ENCODE measurements around the gene ANXA11.
"Not testable (repeated sequence)": the region's sequence is repeated elsewhere in the genome, so short reads cannot be mapped to it uniquely, and the experiment has no call there.

- TF ChIP-seq, protein P1, sequence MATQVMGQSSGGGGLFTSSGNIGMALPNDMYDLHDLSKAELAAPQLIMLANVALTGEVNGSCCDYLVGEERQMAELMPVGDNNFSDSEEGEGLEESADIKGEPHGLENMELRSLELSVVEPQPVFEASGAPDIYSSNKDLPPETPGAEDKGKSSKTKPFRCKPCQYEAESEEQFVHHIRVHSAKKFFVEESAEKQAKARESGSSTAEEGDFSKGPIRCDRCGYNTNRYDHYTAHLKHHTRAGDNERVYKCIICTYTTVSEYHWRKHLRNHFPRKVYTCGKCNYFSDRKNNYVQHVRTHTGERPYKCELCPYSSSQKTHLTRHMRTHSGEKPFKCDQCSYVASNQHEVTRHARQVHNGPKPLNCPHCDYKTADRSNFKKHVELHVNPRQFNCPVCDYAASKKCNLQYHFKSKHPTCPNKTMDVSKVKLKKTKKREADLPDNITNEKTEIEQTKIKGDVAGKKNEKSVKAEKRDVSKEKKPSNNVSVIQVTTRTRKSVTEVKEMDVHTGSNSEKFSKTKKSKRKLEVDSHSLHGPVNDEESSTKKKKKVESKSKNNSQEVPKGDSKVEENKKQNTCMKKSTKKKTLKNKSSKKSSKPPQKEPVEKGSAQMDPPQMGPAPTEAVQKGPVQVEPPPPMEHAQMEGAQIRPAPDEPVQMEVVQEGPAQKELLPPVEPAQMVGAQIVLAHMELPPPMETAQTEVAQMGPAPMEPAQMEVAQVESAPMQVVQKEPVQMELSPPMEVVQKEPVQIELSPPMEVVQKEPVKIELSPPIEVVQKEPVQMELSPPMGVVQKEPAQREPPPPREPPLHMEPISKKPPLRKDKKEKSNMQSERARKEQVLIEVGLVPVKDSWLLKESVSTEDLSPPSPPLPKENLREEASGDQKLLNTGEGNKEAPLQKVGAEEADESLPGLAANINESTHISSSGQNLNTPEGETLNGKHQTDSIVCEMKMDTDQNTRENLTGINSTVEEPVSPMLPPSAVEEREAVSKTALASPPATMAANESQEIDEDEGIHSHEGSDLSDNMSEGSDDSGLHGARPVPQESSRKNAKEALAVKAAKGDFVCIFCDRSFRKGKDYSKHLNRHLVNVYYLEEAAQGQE (IDR thresholded peaks at IDR 0.05; ENCODE audit: unreplicated experiment) = not testable (repeated sequence)
- TF ChIP-seq, protein P2, sequence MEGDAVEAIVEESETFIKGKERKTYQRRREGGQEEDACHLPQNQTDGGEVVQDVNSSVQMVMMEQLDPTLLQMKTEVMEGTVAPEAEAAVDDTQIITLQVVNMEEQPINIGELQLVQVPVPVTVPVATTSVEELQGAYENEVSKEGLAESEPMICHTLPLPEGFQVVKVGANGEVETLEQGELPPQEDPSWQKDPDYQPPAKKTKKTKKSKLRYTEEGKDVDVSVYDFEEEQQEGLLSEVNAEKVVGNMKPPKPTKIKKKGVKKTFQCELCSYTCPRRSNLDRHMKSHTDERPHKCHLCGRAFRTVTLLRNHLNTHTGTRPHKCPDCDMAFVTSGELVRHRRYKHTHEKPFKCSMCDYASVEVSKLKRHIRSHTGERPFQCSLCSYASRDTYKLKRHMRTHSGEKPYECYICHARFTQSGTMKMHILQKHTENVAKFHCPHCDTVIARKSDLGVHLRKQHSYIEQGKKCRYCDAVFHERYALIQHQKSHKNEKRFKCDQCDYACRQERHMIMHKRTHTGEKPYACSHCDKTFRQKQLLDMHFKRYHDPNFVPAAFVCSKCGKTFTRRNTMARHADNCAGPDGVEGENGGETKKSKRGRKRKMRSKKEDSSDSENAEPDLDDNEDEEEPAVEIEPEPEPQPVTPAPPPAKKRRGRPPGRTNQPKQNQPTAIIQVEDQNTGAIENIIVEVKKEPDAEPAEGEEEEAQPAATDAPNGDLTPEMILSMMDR (conservative IDR thresholded peaks at IDR 0.05; ENCODE audit: low read depth in 2 of 2) = not testable (repeated sequence)
- TF ChIP-seq POLR2AphosphoS5 (IDR thresholded peaks at IDR 0.05; ENCODE audit: low read depth); EZH2 (IDR thresholded peaks at IDR 0.05; ENCODE audit: low read depth, unreplicated experiment); CREB1 (CRISPR knock-in tag; IDR thresholded peaks at IDR 0.05; ENCODE audit: low read depth); ETS1 (IDR thresholded peaks at IDR 0.05); EZH2phosphoT487 (IDR thresholded peaks at IDR 0.05; ENCODE audit: unreplicated experiment); JUNB (IDR thresholded peaks at IDR 0.05; ENCODE audit: unreplicated experiment); ZNF331 (CRISPR knock-in tag; IDR thresholded peaks at IDR 0.05; ENCODE audit: low read depth): not testable (repeated sequence)
Observed at GRCh38 chr10:80233871-80234270, 28.5 kb upstream of the ANXA11 start.

All from GM23338 (cell line).